HCT116 (cell line): ENCODE results near the gene CYP3A5. TPM values are rescaled to one million over a fixed set of nuclear protein-coding genes. Genes with fewer than 3 reads are reported as not detected.

Source experiments
- ATAC-seq: fragments of 200-7000 bp; cut with Tn5 transposase; 2 replicates; pipeline ENCODE4 v1.9.1; 2020; ENCODE audit warnings: mild to moderate bottlenecking, moderate library complexity
- BruUV-seq: library from RNA; stranded (reverse); fragments of 400-500 nt; replicated peaks from 2 replicates; lab custom pipeline; 2021; lab: Mats Ljungman, UMichigan
- CTCF ChIA-PET: fragments of 300-600 bp; sonication (Branson Sonifier 250); formaldehyde crosslinking; loops from one replicate; lab custom pipeline; 2021; ENCODE audit warnings: antibody characterized with exemption; lab: Charles Lee
- POLR2A ChIA-PET: fragments of 300-600, 350-600 bp; sonication (Branson Sonifier 250); formaldehyde crosslinking; loops from one replicate; lab custom pipeline; 2021; ENCODE audit warnings: antibody characterized with exemption; lab: Charles Lee
- RAD21 ChIA-PET, 2 experiments: fragments of 300-600 bp; sonication (Branson Sonifier 250); formaldehyde crosslinking; loops; one replicate each; lab custom pipeline; 2023; ENCODE audit warnings: low total read pairs in 2 of 2; ENCODE audit not compliant: uncharacterized antibody in 2 of 2, unreplicated experiment in 2 of 2, low non-redundant PET in 1 of 2; lab: Charles Lee
- DNase-seq: peaks from one replicate; pipeline ENCODE4 v3.0.0-alpha.2; 2010; ENCODE audit warnings: low read depth, low spot score
- H2AFZ ChIP-seq: fragments of 200-600 bp; shearing (Covaris generic), sonication (generic); 2 replicates; pipeline ENCODE4 v1.6.1; 2017; ENCODE audit warnings: low read depth, mixed run types, mixed read lengths, antibody characterized with exemption, low read length; ENCODE audit not compliant: poor library complexity, severe bottlenecking
- H3K27ac ChIP-seq: 2 replicates; pipeline ENCODE4 v1.5.1; 2012; ENCODE audit warnings: low read depth, low read length
- H3K27me3 ChIP-seq: fragments of 200-600 bp; sonication (generic); 2 replicates; pipeline ENCODE4 v1.6.1; 2016; ENCODE audit warnings: mixed run types, low read length, mixed read lengths; ENCODE audit not compliant: insufficient read depth
- H3K36me3 ChIP-seq, 2 experiments: fragments of 200-500 bp in 1 of 2; fragments of 200-600 bp in 1 of 2; sonication (Bioruptor generic) in 1 of 2; sonication (generic) in 1 of 2; 2 replicates each; pipeline versions ENCODE4 v1.5.1 to v1.6.1; 2014 to 2016; ENCODE audit warnings: low read length in 2 of 2, inconsistent platforms in 1 of 2, mixed read lengths in 1 of 2, mixed run types in 1 of 2; ENCODE audit not compliant: insufficient read depth in 2 of 2, control insufficient read depth in 1 of 2
- H3K4me1 ChIP-seq, 2 experiments: fragments of 200-600 bp in 1 of 2; sonication (generic) in 1 of 2; 2 replicates each; pipeline versions ENCODE4 v1.5.1 to v1.6.1; 2012 to 2017; ENCODE audit warnings: low read length in 2 of 2, inconsistent platforms in 1 of 2, mild to moderate bottlenecking in 1 of 2, mixed read lengths in 1 of 2, mixed run types in 1 of 2, moderate library complexity in 1 of 2; ENCODE audit not compliant: insufficient read depth in 2 of 2, control insufficient read depth in 1 of 2
- H3K4me2 ChIP-seq: fragments of 200-600 bp; sonication (generic); 2 replicates; pipeline ENCODE4 v1.6.1; 2017; ENCODE audit warnings: mixed run types, low read length, mixed read lengths
- H3K4me3 ChIP-seq, 2 experiments: fragments of 200-600 bp in 1 of 2; sonication (generic) in 1 of 2; replicated peaks in 1 of 2; 2 replicates each; pipeline ENCODE4 v1.5.1; 2011 to 2016; ENCODE audit warnings: low read length in 2 of 2, control low read depth in 1 of 2, low read depth in 1 of 2, mild to moderate bottlenecking in 1 of 2, mixed read lengths in 1 of 2, mixed run types in 1 of 2
- H3K79me2 ChIP-seq: fragments of 200-600 bp; sonication (generic); 2 replicates; pipeline ENCODE4 v1.6.1; 2017; ENCODE audit warnings: mild to moderate bottlenecking, mixed run types, low read length, moderate library complexity, mixed read lengths; ENCODE audit not compliant: insufficient read depth
- H3K9ac ChIP-seq: fragments of 200-600 bp; sonication (generic); 2 replicates; pipeline ENCODE4 v1.6.1; 2016; ENCODE audit warnings: low read length, mixed read lengths
- H3K9me2 ChIP-seq: fragments of 200-600 bp; sonication (generic), shearing (Covaris generic); 2 replicates; pipeline ENCODE4 v1.6.1; 2017; ENCODE audit warnings: mixed run types, mild to moderate bottlenecking, moderate library complexity; ENCODE audit not compliant: insufficient read depth
- H3K9me3 ChIP-seq, 2 experiments: fragments of 200-500 bp in 1 of 2; fragments of 200-600 bp in 1 of 2; sonication (Bioruptor generic) in 1 of 2; sonication (generic) in 1 of 2; 2 replicates each; pipeline ENCODE4 v1.6.1; 2014 to 2017; ENCODE audit warnings: low read length in 2 of 2, mixed read lengths in 2 of 2, inconsistent platforms in 1 of 2, low read depth in 1 of 2, mild to moderate bottlenecking in 1 of 2, mixed run types in 1 of 2, moderate library complexity in 1 of 2; ENCODE audit not compliant: control insufficient read depth in 1 of 2, insufficient read depth in 1 of 2
- H4K20me1 ChIP-seq: fragments of 200-600 bp; sonication (generic), shearing (Covaris generic); 2 replicates; pipeline ENCODE4 v1.6.1; 2017; ENCODE audit warnings: mixed run types, mild to moderate bottlenecking, moderate library complexity; ENCODE audit not compliant: insufficient read depth
- ATF3 ChIP-seq: IDR thresholded peaks from 2 replicates; pipeline ENCODE4 v1.6.1; 2012
- CBX3 ChIP-seq: IDR thresholded peaks from 2 replicates; pipeline ENCODE4 v1.6.1; 2012; ENCODE audit warnings: low read depth
- CEBPB ChIP-seq: IDR thresholded peaks from 2 replicates; pipeline ENCODE4 v1.6.1; 2012; ENCODE audit warnings: low read depth
- CTCF ChIP-seq, 3 experiments: fragments of 200-600 bp in 1 of 3; sonication (generic) in 1 of 3; IDR thresholded peaks in 2 of 3; conservative IDR thresholded peaks in 1 of 3; 2 replicates each; pipeline ENCODE4 v1.5.1; 2012 to 2017; ENCODE audit warnings: low read depth in 2 of 3, low read length in 2 of 3, antibody characterized with exemption in 1 of 3, borderline replicate concordance in 1 of 3, control low read depth in 1 of 3, mild to moderate bottlenecking in 1 of 3, mixed read lengths in 1 of 3, mixed run types in 1 of 3, moderate library complexity in 1 of 3; ENCODE audit not compliant: insufficient read depth in 1 of 3
- ELF1 ChIP-seq: IDR thresholded peaks from 2 replicates; pipeline ENCODE4 v1.6.1; 2012; ENCODE audit warnings: low read depth, borderline replicate concordance
- EZH2 ChIP-seq: fragments of 200-600 bp; sonication (generic); IDR thresholded peaks from 2 replicates; pipeline ENCODE4 v1.6.1; 2017; ENCODE audit warnings: antibody characterized with exemption, mixed run types
- EZH2phosphoT487 ChIP-seq: fragments of 200-600 bp; IDR thresholded peaks from 2 replicates; pipeline ENCODE4 v1.6.1; 2018; ENCODE audit warnings: antibody characterized with exemption, borderline replicate concordance
- FOSL1 ChIP-seq: IDR thresholded peaks from 2 replicates; pipeline ENCODE4 v1.6.1; 2012; ENCODE audit warnings: low read depth
- POLR2A ChIP-seq: IDR thresholded peaks from 2 replicates; pipeline ENCODE4 v1.7.0; 2011; ENCODE audit warnings: borderline replicate concordance; ENCODE audit not compliant: insufficient read depth, insufficient read length; ENCODE audit errors: extremely low read depth
- POLR2AphosphoS5 ChIP-seq: IDR thresholded peaks from 2 replicates; pipeline ENCODE4 v1.6.1; 2011; ENCODE audit warnings: mild to moderate bottlenecking, low read depth, low read length, moderate library complexity
- RAD21 ChIP-seq: IDR thresholded peaks from 2 replicates; pipeline ENCODE4 v1.6.1; 2012; ENCODE audit warnings: low read depth, mild to moderate bottlenecking
- SIN3A ChIP-seq: IDR thresholded peaks from 2 replicates; pipeline ENCODE4 v1.6.1; 2012; ENCODE audit warnings: low read depth
- SP1 ChIP-seq: IDR thresholded peaks from 2 replicates; pipeline ENCODE4 v1.6.1; 2012; ENCODE audit warnings: low read depth
- TCF7L2 ChIP-seq: IDR thresholded peaks from 2 replicates; pipeline ENCODE4 v1.7.0; 2011; ENCODE audit warnings: borderline replicate concordance, inconsistent platforms; ENCODE audit not compliant: insufficient read depth, insufficient read length; ENCODE audit errors: extremely low read depth
- ZBTB33 ChIP-seq: IDR thresholded peaks from 2 replicates; pipeline ENCODE4 v1.6.1; 2011; ENCODE audit warnings: mild to moderate bottlenecking, low read length, moderate library complexity; ENCODE audit not compliant: insufficient replicate concordance; ENCODE audit errors: extremely low read depth
- ZNF274 ChIP-seq: fragments of 200-500 bp; sonication (Bioruptor generic); IDR thresholded peaks from 2 replicates; pipeline ENCODE4 v1.6.1; 2014; ENCODE audit warnings: mild to moderate bottlenecking, low read depth, low read length, inconsistent platforms
- intact Hi-C: fragments of 100-400 bp; cut with micrococcal nuclease; formaldehyde crosslinking; loops from 2 replicates; pipeline ENCODE4 v1.10.0; 2022
- total RNA-seq: library from RNA; stranded (reverse); gene quantifications from one replicate; pipeline ENCODE4 v1.2.1, GENCODE V29; 2021; ENCODE audit not compliant: unreplicated experiment

The CYP3A5 gene
- total RNA-seq, 1 experiment from 2014 or later: 1.5 TPM

GRCh38 chr7:99607548-99607947, 72.2 kb downstream of the CYP3A5 start (continued):
- TF ChIP-seq RAD21 (no peak), FOSL1 (no peak), ATF3 (no peak), CTCF (IDR thresholded peaks at IDR 0.05 in 2 of 3, conservative IDR thresholded peaks at IDR 0.05 in 1 of 3; ENCODE audit: borderline replicate concordance in 1 of 3, insufficient read depth in 1 of 3, low read depth in 2 of 3, low read length in 2 of 3) (no peak), POLR2A (no peak), CBX3 (no peak), ELF1 (no peak), POLR2AphosphoS5 (no peak)

- no peak for DNase-seq
Observed at GRCh38 chr7:99606531-99606930, 73.3 kb downstream of the CYP3A5 start.

More at GRCh38 chr7:99606531-99606930, 73.3 kb downstream of the CYP3A5 start:
- no peak for ATAC-seq
- no peaks in the 10 kb centered on the region for H3K27me3 ChIP-seq
- H3K4me3 ChIP-seq: no peak overlapping the region
- ChIA-PET CTCF (no interaction called here), RAD21 (no interaction called here), POLR2A (no interaction called here)
- TF ChIP-seq ZBTB33: no peak
- no peak for TF ChIP-seq EZH2
- no peak for TF ChIP-seq SIN3A
- no peak for TF ChIP-seq EZH2phosphoT487
- TF ChIP-seq ELF1: no peak
- TF ChIP-seq ZNF274: no peak
- TF ChIP-seq CEBPB: no peak
- no peak for TF ChIP-seq TCF7L2
- no peak for TF ChIP-seq SP1
- no peaks in the 10 kb centered on the region for H3K4me1 ChIP-seq
- no peaks in the 10 kb centered on the region for H4K20me1 ChIP-seq
- no peaks in the 10 kb centered on the region for H3K9me2 ChIP-seq
- no peak overlapping the region for H3K9ac ChIP-seq
- no peak overlapping the region for H3K27ac ChIP-seq
- H3K4me2 ChIP-seq: no peak overlapping the region
- BruUV-seq: no TSS peak
- no peak overlapping the region for H2AFZ ChIP-seq
- H3K79me2 ChIP-seq: no peaks in the 10 kb centered on the region
- H3K9me3 ChIP-seq: no peaks in the 10 kb centered on the region
- no peaks in the 10 kb centered on the region for H3K36me3 ChIP-seq
- intact Hi-C loops: no loop called here
